Lung (tissue), 12 donors: ENCODE measurements around the gene PPP1R27. TPM values are rescaled to one million over a fixed set of nuclear protein-coding genes. Genes with fewer than 3 reads are reported as not detected.
A peak's percentile ranks its signal among the peaks of the same experiment; 100 is the strongest.

Experiments
- ATAC-seq: fragments of 200-7000 bp; cut with Tn5 transposase; one replicate; pipeline ENCODE4 v1.9.1; 2020; ENCODE audit warnings: moderate number of reproducible peaks; ENCODE audit not compliant: insufficient read depth, low FRiP score
- DNase-seq, 3 donors: peaks; one replicate each; pipeline ENCODE4 v3.0.0-alpha.2; 2013 to 2017
- H3K27ac ChIP-seq, 2 donors: one replicate each; pipeline ENCODE4 v1.5.1; 2013; ENCODE audit warnings: mild to moderate bottlenecking in 2 of 2, moderate library complexity in 2 of 2, control low read depth in 1 of 2, inconsistent platforms in 1 of 2, low read depth in 1 of 2, low read length in 1 of 2
- H3K27me3 ChIP-seq, 3 donors: one replicate each; pipeline ENCODE4 v1.5.1; 2013; ENCODE audit warnings: low read length in 2 of 3; ENCODE audit not compliant: control insufficient read depth in 3 of 3, insufficient read depth in 3 of 3
- H3K36me3 ChIP-seq, 4 donors: one replicate each; pipeline ENCODE4 v1.5.1; 2013; ENCODE audit warnings: low read length in 4 of 4, mild to moderate bottlenecking in 1 of 4, moderate library complexity in 1 of 4; ENCODE audit not compliant: control insufficient read depth in 4 of 4, insufficient read depth in 4 of 4
- H3K4me1 ChIP-seq, 5 donors: one replicate each; pipeline ENCODE4 v1.5.1; 2013; ENCODE audit warnings: low read length in 5 of 5, mild to moderate bottlenecking in 2 of 5, moderate library complexity in 1 of 5; ENCODE audit not compliant: control insufficient read depth in 5 of 5, insufficient read depth in 5 of 5
- H3K4me3 ChIP-seq: one replicate; pipeline ENCODE4 v1.5.1; 2013; ENCODE audit warnings: mild to moderate bottlenecking, control low read depth, moderate library complexity
- H3K9ac ChIP-seq, 2 donors: one replicate each; pipeline ENCODE4 v1.5.1; 2013; ENCODE audit warnings: low read length in 2 of 2, control low read depth in 1 of 2; ENCODE audit not compliant: insufficient read depth in 1 of 2
- H3K9me3 ChIP-seq, 4 donors: one replicate each; pipeline ENCODE4 v1.5.1; 2013; ENCODE audit warnings: low read length in 3 of 4, mild to moderate bottlenecking in 1 of 4, moderate library complexity in 1 of 4; ENCODE audit not compliant: control insufficient read depth in 4 of 4, insufficient read depth in 3 of 4
- CTCF ChIP-seq: IDR thresholded peaks from 2 replicates; pipeline ENCODE4 v1.5.1; 2012; ENCODE audit warnings: mild to moderate bottlenecking; ENCODE audit errors: control extremely low read depth, extremely low read depth
- WGBS, 2 donors: extraction: QIAGEN DNeasy Blood & Tissue Kit; methylation state at CpG; one replicate each; pipeline ENCODE4 v1.1.7; 2013; 5-methylcytosine and 5-hydroxymethylcytosine counted together
- polyA plus RNA-seq, 2 donors: library from polyadenylated mRNA; stranded (reverse); fragments of 200-250 nt; gene quantifications; one replicate each; pipeline ENCODE4 v1.2.1, GENCODE V29; 2013
- total RNA-seq, 2 donors: library from RNA; depleted of rRNA in 1 of 2; stranded (reverse); fragments of >200 nt in 1 of 2; gene quantifications; one replicate each; pipeline ENCODE4 v1.2.1, GENCODE V29; 2014 to 2021
- donor health status: control.
- donor health status: control.
- donor health status: Bipolar disorder and iron deficiency.
- donor health status: healthy.
- donor health status: DM: yes; HTN: yes; CAD: no.

Gene PPP1R27
- total and polyA plus RNA-seq, 4 donors = 0.13 TPM; not detected in 3

- peaks cover 0 to 2% (median 0%) of the 10 kb centered on the region in 4 donors for H3K9me3 ChIP-seq
- H3K27me3 ChIP-seq = peaks cover 0 to 4% (median 0%) of the 10 kb centered on the region in 3 donors
- 69 to 75% methylated on average over 20 to 24 of the region's 24 CpGs for WGBS, 2 donors
- no peak for TF ChIP-seq CTCF
- ATAC-seq (peak; percentile 40), DNase-seq (peak; percentile 34 to 58 (median 58))
- H3K9ac ChIP-seq = no peak overlapping the region
- peaks cover 0 to 4% (median 0%) of the 10 kb centered on the region in 5 donors for H3K4me1 ChIP-seq
- H3K27ac ChIP-seq = no peak overlapping the region
- no peak overlapping the region for H3K4me3 ChIP-seq
- no peaks in the 10 kb centered on the region for H3K36me3 ChIP-seq
These were observed 19.9 kb downstream of the PPP1R27 start for GRCh38 chr17:81814748-81815645.

GRCh38 chr17:81813861-81814683 lies 20.8 kb downstream of the PPP1R27 start:
- 90 to 91% methylated on average over 39 to 41 of the region's 41 CpGs for WGBS, 2 donors
- H3K27ac ChIP-seq = no peak overlapping the region
- no peak overlapping the region for H3K9ac ChIP-seq
- DNase-seq (no peak), ATAC-seq (no peak)
- H3K4me1 ChIP-seq = peaks cover 0 to 4% (median 0%) of the 10 kb centered on the region in 5 donors
- H3K4me3 ChIP-seq = no peak overlapping the region
- H3K9me3 ChIP-seq = peaks cover 0 to 5% (median 0%) of the 10 kb centered on the region in 4 donors
- H3K27me3 ChIP-seq = peaks cover 0 to 10% (median 0%) of the 10 kb centered on the region in 3 donors
- TF ChIP-seq CTCF = no peak
- H3K36me3 ChIP-seq = no peaks in the 10 kb centered on the region

- DNase-seq = no peak
- 92 to 96% methylated on average over 15 of the region's 15 CpGs for WGBS, 2 donors
- H3K27me3 ChIP-seq = peaks cover 0 to 8% (median 0%) of the 10 kb centered on the region in 3 donors
- ATAC-seq = no peak
- H3K4me3 ChIP-seq = no peak overlapping the region
- no peak overlapping the region for H3K9ac ChIP-seq
- H3K36me3 ChIP-seq = no peaks in the 10 kb centered on the region
- no peak overlapping the region for H3K27ac ChIP-seq
- H3K4me1 ChIP-seq = peaks cover 0 to 4% (median 0%) of the 10 kb centered on the region in 5 donors
- TF ChIP-seq CTCF = no peak
- H3K9me3 ChIP-seq = peaks cover 0 to 6% (median 0%) of the 10 kb centered on the region in 4 donors
These were observed 21.5 kb downstream of the PPP1R27 start for GRCh38 chr17:81813371-81813684.
